Activated CD4-positive, alpha-beta T cell treated with anti-CD3 and anti-CD28 coated beads for 24 hours (primary cell): ENCODE results near the gene ACTL6A.

ENCODE experiments used
- DNase-seq, 2 donors: peaks; one replicate each; pipeline ENCODE4 v3.0.0-alpha.2; 2020; ENCODE audit warnings: low read depth in 2 of 2

The ACTL6A gene

GRCh38 chr3:179590669-179591068 lies 27.9 kb downstream of the ACTL6A start:
- DNase-seq = no peak

DNA sequence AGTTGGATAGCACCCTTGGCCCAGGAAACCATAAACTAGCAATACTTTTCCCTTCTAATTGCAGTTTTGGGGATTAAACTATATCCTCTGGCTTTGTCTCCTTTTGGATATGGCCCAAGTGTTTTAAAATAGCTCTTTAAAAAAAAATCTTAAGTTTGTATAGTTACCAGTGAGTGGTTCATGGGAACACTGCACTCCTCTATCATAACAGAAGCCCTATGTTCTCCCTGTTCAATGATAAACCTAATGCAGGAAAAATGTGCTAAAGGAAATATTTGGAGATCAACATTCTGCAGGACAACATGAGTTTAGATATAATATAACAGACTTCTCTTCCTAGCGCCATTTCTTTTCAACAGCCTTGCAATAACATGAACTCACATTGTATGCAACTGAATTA lies 28.6 kb downstream of the ACTL6A start:
- no peak for DNase-seq

GRCh38 chr3:179599531-179599930 lies 36.8 kb downstream of the ACTL6A start:
- no peak for DNase-seq

DNA sequence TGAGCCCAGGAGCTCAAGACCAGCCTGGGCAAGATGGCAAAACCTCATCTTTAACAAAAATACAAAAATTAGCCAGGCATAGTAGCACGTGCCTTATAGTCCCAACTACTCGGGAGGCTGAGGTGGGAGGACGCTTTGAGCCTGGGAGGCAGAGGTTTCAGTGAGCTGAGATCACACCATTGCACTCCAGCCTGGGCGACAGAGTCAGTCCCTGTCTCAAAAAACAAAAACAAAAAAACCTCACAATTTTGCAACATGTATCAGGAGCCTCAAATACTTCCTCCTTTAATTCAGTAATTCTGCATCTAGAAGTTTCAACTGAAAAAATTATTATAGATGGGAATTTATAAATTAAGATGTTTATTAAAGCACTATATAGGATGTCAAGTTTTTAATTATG lies 40.6 kb downstream of the ACTL6A start:
- DNase-seq = no peak

DNA sequence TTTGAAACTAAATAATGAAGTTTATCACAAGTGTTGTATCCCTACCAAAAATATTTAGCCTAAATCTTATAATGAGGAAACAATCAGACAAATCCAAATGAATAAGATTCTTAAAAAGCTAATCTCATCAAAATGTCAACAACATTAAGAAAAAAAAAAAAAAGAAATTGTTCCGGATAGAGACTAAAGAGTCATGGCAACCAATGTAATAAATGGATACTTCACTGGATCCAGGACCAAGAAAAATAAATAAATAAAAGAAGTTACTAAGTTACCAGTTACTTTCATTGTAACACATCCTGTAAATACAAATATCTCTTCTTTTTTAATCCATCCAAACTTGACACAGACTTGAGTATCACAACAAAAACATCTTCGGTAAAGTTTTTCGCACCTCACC lies 41.1 kb downstream of the ACTL6A start:
- DNase-seq = no peak

DNA sequence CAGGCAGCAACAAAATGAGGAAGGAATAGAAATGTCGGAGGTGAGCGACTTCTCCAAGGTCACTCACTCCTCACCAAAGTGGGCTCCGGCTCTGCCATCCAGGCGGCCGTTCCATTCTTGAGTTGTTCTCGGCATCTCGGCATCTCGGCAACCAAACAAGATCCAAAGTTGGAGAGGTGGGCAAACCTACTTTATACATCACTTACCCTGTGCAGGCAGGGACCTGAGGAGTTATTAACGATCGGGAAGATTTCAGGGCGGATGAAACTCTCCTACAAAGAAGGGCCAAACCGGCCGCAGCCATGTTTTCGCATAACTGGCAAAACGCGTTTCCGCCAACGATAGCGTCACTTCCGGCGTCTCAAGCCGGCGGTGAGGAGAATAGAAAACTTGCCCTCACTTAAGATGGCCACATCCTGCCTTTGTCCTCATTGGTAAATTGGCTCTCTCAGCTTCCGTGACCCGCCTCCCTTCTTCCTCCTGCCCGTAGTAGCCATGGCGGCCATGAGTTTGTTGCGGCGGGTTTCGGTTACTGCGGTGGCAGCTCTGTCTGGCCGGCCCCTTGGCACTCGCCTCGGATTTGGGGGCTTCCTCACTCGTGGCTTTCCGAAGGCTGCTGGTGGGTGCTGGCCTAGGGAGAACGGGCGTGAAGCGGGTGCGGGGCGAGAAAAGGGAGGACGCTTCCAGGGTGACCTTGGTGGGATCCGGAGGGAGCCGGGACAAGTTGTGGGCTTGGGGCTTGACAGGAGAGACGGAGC lies 41.8 kb downstream of the ACTL6A start, which contains the start of the genes MRPL47 and NDUFB5:
Gene MRPL47, minus strand, starts transcription at position 318 of the 758 bp plus-strand sequence. Its CDS starts 14 bp downstream, at position 304.
Gene NDUFB5, plus strand, starts transcription at position 474 of the 758 bp plus-strand sequence. Its CDS starts 22 bp downstream, at position 496.
- DNase-seq = peak; percentile 82 to 83

GRCh38 chr3:179606534-179607085 lies 43.9 kb downstream of the ACTL6A start:
- DNase-seq = no peak

- no peak for DNase-seq
Observed at GRCh38 chr3:179608931-179609720, 46.4 kb downstream of the ACTL6A start.

DNA sequence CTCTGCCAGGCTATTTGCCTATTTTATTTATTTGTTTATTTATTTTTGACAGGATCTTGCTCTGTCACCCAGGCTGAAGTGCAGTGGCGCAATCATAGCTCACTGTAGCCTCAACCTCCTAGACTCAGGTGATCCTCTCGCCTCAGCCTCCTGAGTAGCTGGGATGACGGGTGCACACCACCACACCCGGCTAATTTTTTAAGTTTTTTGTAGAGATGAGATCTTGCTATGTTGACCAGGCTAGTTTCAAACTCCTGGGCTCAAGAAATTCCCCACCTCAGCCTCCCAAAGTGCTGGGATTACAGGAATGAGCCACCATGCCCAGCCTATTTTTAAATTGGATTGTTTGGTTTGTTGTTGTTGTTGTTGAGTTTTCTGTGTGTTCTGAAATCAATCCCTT lies 47.3 kb downstream of the ACTL6A start:
- no peak for DNase-seq

- no peak for DNase-seq
Observed at GRCh38 chr3:179613807-179614206, 51.1 kb downstream of the ACTL6A start.

- no peak for DNase-seq
Observed at GRCh38 chr3:179615458-179616173, 52.9 kb downstream of the ACTL6A start.

DNA sequence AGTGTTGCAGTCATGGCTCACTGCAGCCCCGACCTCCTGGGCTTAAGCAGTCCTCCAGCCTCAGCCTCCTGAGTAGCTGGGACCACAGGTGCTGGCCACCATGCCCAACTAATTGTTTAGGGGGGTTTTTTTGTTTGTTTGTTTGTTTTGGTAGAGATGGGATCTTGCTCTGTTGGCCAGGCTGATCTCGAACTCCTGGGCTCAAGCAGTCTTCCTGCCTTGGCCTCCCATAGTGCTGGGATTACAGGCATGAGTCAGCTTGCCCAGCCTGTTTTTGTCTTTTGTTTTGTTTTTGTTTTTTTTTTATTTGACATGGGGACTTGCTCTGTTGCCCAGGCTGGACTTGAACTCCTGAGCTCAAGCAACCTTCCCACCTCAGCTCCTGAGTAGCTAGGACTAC lies 59.3 kb downstream of the ACTL6A start:
- no peak for DNase-seq

DNA sequence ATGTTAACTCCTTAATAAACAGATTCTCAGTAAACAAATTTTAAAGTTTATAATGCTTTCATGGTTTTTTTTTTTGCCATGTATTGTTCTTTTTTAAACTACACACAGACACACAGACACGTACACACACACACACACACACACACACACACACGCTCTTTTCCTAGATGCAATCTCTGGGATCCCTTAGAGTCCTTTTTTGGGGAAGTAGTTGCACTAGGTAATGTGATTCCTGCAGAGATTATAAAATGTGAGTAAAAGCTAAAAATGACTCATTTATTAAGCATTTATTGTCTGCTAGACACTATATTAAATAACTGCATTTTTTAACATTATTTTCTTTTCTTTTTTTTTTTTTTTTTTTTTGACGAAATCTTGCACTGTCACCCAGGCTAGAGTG lies 61.7 kb downstream of the ACTL6A start:
- no peak for DNase-seq

GRCh38 chr3:179630753-179631451 lies 68.2 kb downstream of the ACTL6A start:
- no peak for DNase-seq
